Smooth muscle cell (in vitro differentiated cells): ENCODE measurements around the gene GFRA4. TPM values are rescaled to one million over a fixed set of nuclear protein-coding genes. Genes with fewer than 3 reads are reported as not detected.

Experiments used
- DNase-seq: peaks from one replicate; lab custom pipeline; 2025; ENCODE audit not compliant: unreplicated experiment; lab: John Stamatoyannopoulos, UW
- H2AFZ ChIP-seq: fragments of 200-600 bp; sonication (generic); 2 replicates; pipeline ENCODE4 v1.6.0; 2016; ENCODE audit warnings: antibody characterized with exemption, low read depth, mild to moderate bottlenecking
- H3F3A ChIP-seq: fragments of 200-600 bp; sonication (generic); 2 replicates; pipeline ENCODE4 v1.6.0; 2017; ENCODE audit warnings: antibody characterized with exemption, low read depth
- H3K27ac ChIP-seq: fragments of 200-600 bp; sonication (generic); 2 replicates; pipeline ENCODE4 v1.5.1; 2016; ENCODE audit warnings: low read depth, mild to moderate bottlenecking
- H3K27me3 ChIP-seq: fragments of 200-600 bp; sonication (generic); 2 replicates; pipeline ENCODE4 v1.6.1; 2016; ENCODE audit warnings: low read depth, mild to moderate bottlenecking
- H3K36me3 ChIP-seq: fragments of 200-600 bp; sonication (generic); 2 replicates; pipeline ENCODE4 v1.5.1; 2016; ENCODE audit warnings: low read depth
- H3K4me1 ChIP-seq: fragments of 200-600 bp; sonication (generic); 2 replicates; pipeline ENCODE4 v1.5.1; 2016; ENCODE audit warnings: low read depth
- H3K4me2 ChIP-seq: fragments of 200-600 bp; sonication (generic); 2 replicates; pipeline ENCODE4 v1.6.0; 2016; ENCODE audit warnings: mild to moderate bottlenecking
- H3K4me3 ChIP-seq: fragments of 200-600 bp; sonication (generic); 2 replicates; pipeline ENCODE4 v1.5.1; 2016; ENCODE audit warnings: mild to moderate bottlenecking
- H3K79me2 ChIP-seq: fragments of 200-600 bp; sonication (generic); 2 replicates; pipeline ENCODE4 v1.6.0; 2016; ENCODE audit warnings: low read depth, mild to moderate bottlenecking
- H3K9ac ChIP-seq: fragments of 200-600 bp; sonication (generic); 2 replicates; pipeline ENCODE4 v1.6.0; 2016; ENCODE audit warnings: low read depth
- H3K9me3 ChIP-seq: fragments of 200-600 bp; sonication (generic); replicated peaks from 2 replicates; pipeline ENCODE4 v1.5.1; 2016; ENCODE audit warnings: low read depth
- H4K20me1 ChIP-seq: fragments of 200-600 bp; sonication (generic); 2 replicates; pipeline ENCODE4 v1.6.0; 2016; ENCODE audit warnings: low read depth
- WGBS: methylation state at CpG from one replicate; pipeline ENCODE4 v1.1.7; 2016; ENCODE audit warnings: low lambda C conversion rate; 5-methylcytosine and 5-hydroxymethylcytosine counted together
- polyA plus RNA-seq: library from polyadenylated mRNA; unstranded; fragments of >200 nt; fragmentation: Nextera tagmentation; extraction: Ambion mirVana; gene quantifications from 2 replicates; pipeline ENCODE4 v1.2.1, GENCODE V29; 2016
- total RNA-seq: library from RNA; depleted of rRNA; stranded (reverse); fragments of >200 nt; gene quantifications from 2 replicates; pipeline ENCODE4 v1.2.3, GENCODE V29; 2014
- TF ChIP-seq, protein P1 (sequence below): fragments of 200-600 bp; sonication (generic); IDR thresholded peaks from 2 replicates; pipeline ENCODE4 v1.5.1; 2017; ENCODE audit warnings: borderline replicate concordance, mild to moderate bottlenecking, antibody characterized with exemption; ENCODE audit not compliant: insufficient read depth, poor library complexity, severe bottlenecking

The GFRA4 gene
- total and polyA plus RNA-seq, 2 experiments from 2014 or later = not detected

- Histone ChIP-seq H3K27me3 (no peaks in the 10 kb centered on the region), H3K4me1 (no peaks in the 10 kb centered on the region), H3K27ac (no peak overlapping the region), H3K4me3 (no peak overlapping the region), H3K79me2 (no peaks in the 10 kb centered on the region), H4K20me1 (no peaks in the 10 kb centered on the region), H3K9ac (no peak overlapping the region), H3K9me3 (no peaks in the 10 kb centered on the region), H3K36me3 (no peaks in the 10 kb centered on the region), H3K4me2 (no peak overlapping the region), H3F3A (no peaks in the 10 kb centered on the region), H2AFZ (no peak overlapping the region)
- WGBS = 97% methylated on average over 14 of the region's 15 CpGs
- DNase-seq = no peak
- TF ChIP-seq, protein P1, sequence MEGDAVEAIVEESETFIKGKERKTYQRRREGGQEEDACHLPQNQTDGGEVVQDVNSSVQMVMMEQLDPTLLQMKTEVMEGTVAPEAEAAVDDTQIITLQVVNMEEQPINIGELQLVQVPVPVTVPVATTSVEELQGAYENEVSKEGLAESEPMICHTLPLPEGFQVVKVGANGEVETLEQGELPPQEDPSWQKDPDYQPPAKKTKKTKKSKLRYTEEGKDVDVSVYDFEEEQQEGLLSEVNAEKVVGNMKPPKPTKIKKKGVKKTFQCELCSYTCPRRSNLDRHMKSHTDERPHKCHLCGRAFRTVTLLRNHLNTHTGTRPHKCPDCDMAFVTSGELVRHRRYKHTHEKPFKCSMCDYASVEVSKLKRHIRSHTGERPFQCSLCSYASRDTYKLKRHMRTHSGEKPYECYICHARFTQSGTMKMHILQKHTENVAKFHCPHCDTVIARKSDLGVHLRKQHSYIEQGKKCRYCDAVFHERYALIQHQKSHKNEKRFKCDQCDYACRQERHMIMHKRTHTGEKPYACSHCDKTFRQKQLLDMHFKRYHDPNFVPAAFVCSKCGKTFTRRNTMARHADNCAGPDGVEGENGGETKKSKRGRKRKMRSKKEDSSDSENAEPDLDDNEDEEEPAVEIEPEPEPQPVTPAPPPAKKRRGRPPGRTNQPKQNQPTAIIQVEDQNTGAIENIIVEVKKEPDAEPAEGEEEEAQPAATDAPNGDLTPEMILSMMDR = no peak
These were observed 33.8 kb upstream of the GFRA4 start for GRCh38 chr20:3696745-3697587.

DNA sequence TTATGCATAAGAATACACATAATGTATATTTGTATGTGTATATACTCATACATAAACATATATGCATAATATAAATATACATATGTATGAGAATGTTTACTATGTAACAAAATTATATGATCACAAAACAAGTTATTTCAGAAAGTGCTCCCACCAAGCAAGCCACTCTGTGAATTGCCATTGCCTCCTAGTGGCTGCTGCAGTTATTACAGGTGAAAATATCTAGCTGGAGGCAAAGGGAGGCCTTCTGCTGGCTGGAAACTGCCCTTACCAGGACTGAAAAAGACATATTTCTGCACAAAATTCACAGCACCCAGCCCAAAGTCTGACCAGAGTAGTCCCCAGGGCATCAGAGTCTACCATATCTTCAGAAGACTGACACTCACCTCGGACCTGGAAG is 33.0 kb upstream of the GFRA4 start:
- Histone ChIP-seq H4K20me1 (no peaks in the 10 kb centered on the region), H3K27me3 (no peaks in the 10 kb centered on the region), H3K27ac (no peak overlapping the region), H3K9me3 (no peaks in the 10 kb centered on the region), H3K36me3 (no peaks in the 10 kb centered on the region), H3K4me2 (no peak overlapping the region), H3K4me1 (no peaks in the 10 kb centered on the region), H3F3A (no peaks in the 10 kb centered on the region), H3K4me3 (no peak overlapping the region), H2AFZ (no peak overlapping the region), H3K9ac (no peak overlapping the region), H3K79me2 (no peaks in the 10 kb centered on the region)
- TF ChIP-seq, protein P1 = peak; percentile 35
- DNase-seq = no peak
- WGBS = 100% methylated on average over 1 of the region's 1 CpG

DNA sequence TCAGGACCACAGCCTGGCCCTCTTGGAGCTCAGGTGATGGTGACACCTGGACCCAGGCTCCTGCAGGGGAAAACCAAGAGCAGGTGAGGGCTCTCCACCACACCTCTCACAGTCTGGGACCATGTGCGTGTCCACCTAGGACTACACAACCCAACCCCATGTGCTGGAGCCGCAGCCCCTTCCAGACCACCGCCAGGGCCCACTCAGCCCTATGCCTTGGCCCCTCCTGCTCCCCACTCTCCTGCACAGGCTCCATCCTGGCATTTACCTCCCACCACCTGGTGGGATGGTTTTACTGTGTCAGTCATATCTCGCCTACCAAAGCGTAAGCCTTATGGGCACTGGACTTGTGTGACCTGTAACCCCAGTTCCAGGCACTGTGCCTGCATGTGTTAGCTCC is 31.7 kb upstream of the GFRA4 start:
- no peaks in the 10 kb centered on the region for H3K9me3 ChIP-seq
- H3K4me2 ChIP-seq = no peak overlapping the region
- no peaks in the 10 kb centered on the region for H3K79me2 ChIP-seq
- no peaks in the 10 kb centered on the region for H4K20me1 ChIP-seq
- no peak overlapping the region for H2AFZ ChIP-seq
- TF ChIP-seq, protein P1 = no peak
- no peaks in the 10 kb centered on the region for H3F3A ChIP-seq
- 96% methylated on average over 5 of the region's 5 CpGs for WGBS
- H3K27ac ChIP-seq = no peak overlapping the region
- no peak overlapping the region for H3K4me3 ChIP-seq
- no peaks in the 10 kb centered on the region for H3K27me3 ChIP-seq
- H3K4me1 ChIP-seq = no peaks in the 10 kb centered on the region
- no peak for DNase-seq
- H3K9ac ChIP-seq = no peak overlapping the region
- no peaks in the 10 kb centered on the region for H3K36me3 ChIP-seq

DNA sequence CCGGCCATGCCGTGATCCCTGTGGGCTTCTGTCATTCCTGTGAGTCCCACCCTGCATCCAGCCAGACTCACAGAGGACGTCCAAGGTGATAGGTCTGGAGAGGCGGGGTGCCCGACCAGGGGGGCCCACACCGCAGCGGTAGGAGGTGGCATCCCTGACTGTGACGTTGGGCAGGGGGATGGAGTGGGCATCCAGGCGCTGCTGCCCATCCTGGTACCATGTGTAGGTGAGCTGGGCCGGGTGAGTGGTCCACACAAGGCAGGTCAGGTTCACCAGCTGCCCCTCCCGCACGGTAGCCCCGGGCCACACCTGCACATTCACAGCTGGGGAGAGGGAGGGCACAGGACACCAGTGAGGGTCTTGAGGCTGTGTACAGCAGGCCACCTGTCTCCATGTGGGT is 30.2 kb upstream of the GFRA4 start:
- WGBS = 87% methylated on average over 13 of the region's 13 CpGs
- no peaks in the 10 kb centered on the region for H3K27me3 ChIP-seq
- H4K20me1 ChIP-seq = no peaks in the 10 kb centered on the region

More for the DNA sequence above, 30.2 kb upstream of the GFRA4 start:
- TF ChIP-seq, protein P1 = no peak
- H2AFZ ChIP-seq = no peak overlapping the region
- DNase-seq = no peak
- H3K4me1 ChIP-seq = no peaks in the 10 kb centered on the region
- no peak overlapping the region for H3K27ac ChIP-seq
- no peaks in the 10 kb centered on the region for H3K36me3 ChIP-seq
- H3K79me2 ChIP-seq = no peaks in the 10 kb centered on the region
- H3K9ac ChIP-seq = no peak overlapping the region
- H3K9me3 ChIP-seq = no peaks in the 10 kb centered on the region
- H3K4me2 ChIP-seq = no peak overlapping the region
- no peaks in the 10 kb centered on the region for H3F3A ChIP-seq
- H3K4me3 ChIP-seq = no peak overlapping the region
